Measurements from ENCODE around the gene RPE.

Gene RPE

DNA sequence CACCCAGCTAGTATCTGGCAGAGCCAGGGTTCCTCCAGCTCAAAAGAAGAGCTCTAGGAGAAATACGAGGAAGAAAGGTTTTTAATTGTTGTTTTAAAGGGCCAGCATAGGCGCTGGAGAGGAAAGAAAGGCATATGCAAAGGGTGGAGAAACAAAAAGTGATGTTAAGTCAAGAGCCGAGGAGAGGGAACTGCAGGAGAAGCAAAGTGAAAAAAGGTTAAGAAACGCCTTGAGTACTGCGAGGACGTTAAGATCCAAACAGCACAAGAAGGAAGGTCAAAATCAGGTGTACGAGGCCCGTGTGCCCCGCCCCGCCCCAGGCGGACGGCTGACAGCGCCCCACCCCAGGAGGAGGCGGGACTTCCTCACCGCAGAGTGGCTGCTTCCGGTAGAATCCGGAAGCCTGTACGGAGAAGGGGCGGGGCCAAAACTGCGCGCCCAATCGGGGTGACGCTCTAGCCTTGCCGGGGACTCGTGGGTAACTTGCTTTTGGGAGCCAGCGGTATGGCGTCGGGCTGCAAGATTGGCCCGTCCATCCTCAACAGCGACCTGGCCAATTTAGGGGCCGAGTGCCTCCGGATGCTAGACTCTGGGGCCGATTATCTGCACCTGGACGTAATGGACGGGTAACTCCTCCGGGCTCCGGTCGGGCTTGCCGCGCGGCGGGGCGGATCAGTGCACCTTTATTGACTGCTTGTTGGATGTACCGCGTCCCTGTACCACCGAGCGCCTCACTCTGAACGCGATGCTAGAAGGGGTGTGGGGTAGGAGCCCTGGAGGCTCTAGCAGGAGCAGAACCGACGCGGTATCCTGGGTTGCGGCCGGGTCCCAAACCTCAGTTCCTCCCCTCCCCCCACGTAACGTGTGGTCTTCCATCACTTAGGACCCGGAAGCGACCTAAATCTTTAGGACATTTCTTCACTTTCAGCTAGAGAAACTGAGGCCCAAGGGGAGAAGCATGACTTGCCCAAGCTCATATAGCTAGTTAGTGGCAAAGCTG lies at the start of gene RPE:
RPE (plus strand) TSS at position 481 of the 1,000 bp plus-strand sequence; CDS start at position 505, 24 bp downstream.
- DNase-seq, result peak; percentile 98

- DNase-seq, result no peak
Observed at GRCh38 chr2:209956271-209956670, 46.2 kb upstream of the RPE start.

DNA sequence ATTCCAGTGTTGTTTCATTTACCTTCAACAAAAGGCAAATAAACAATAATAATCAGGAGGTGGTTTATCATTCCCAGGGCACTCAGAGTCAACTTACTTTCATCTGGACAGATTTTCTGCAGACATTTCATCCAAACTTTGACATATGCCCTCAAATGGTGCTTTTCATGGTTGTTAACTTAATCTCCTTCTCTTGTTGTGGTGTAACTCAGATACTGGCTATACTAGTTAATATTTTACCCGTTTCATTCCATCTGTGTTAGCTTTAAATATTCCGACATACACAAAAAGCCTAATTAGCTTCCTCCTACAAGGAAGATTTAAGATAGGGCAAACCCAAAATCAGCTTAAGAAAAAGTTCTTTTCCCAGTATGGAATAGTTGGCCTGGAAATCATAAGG lies 44.4 kb upstream of the RPE start:
- no peak for DNase-seq

GRCh38 chr2:209960045-209960444 lies 42.4 kb upstream of the RPE start:
- DNase-seq, result no peak

- peak; percentile 29 for DNase-seq
Observed at GRCh38 chr2:209960676-209961630, 41.5 kb upstream of the RPE start.

DNA sequence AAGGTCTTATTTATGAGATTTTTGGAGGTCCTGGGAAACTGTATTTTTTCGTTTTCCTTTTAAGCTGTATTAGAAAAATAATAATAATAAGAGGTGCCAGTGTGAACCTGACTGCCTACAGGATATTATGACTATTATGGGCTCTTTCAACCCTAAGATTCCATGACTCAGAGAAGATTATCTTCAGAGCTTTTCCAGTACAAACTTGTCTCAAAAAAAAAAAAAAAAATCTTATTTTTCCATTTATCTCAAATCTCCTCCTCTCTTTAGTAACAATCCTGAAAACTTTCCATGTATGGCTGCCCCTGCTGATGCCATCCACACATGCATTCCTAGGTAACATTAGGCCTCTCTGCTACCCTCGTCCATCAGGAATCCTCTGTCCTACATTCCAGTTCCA lies 36.7 kb upstream of the RPE start:
- no peak for DNase-seq

GRCh38 chr2:209969692-209970091 lies 32.7 kb upstream of the RPE start:
- DNase-seq, result no peak

GRCh38 chr2:209970271-209970670 lies 32.2 kb upstream of the RPE start:
- DNase-seq, result no peak

DNA sequence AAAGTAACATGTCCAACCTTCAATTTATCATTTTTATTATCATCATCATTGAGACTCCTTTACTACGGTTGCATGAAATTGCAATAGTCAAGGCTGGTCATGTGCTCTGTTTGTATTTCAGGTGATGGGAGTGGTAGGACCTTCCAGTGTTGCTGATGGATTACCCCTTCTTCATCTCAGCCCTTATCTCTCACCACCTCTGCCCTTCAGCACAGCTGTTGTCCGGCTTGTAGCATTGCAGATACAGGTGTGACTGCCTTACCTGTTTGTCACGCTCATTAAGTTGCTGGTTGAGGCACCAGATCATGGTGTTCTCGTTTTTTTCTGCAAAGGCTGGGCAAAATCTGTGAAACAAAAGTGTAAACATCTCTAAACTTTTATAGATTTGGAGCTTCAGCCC lies 31.7 kb upstream of the RPE start:
- DNase-seq, result no peak

DNA sequence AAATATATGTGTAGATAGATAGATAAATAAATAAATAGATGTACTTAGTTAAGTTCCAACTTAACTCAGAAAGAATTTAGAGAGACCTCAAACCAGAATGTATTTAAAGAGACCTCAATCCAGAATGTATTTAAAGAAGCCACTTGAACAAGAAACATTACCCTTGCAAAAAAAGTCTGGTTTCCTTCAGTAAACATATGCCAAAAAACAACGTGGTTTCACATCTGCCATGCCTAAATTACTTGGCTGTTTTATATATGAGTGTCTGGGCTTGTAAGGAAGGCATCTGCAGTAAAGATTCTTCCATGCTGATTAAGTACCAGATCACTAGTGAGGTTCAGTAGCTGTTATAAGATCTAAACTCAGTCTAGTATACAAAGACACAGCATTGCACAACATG lies 29.1 kb upstream of the RPE start:
- no peak for DNase-seq

GRCh38 chr2:209974576-209974975 lies 27.9 kb upstream of the RPE start:
- no peak for DNase-seq

- DNase-seq, result no peak
Observed at GRCh38 chr2:209976698-209977385, 25.6 kb upstream of the RPE start.

DNA sequence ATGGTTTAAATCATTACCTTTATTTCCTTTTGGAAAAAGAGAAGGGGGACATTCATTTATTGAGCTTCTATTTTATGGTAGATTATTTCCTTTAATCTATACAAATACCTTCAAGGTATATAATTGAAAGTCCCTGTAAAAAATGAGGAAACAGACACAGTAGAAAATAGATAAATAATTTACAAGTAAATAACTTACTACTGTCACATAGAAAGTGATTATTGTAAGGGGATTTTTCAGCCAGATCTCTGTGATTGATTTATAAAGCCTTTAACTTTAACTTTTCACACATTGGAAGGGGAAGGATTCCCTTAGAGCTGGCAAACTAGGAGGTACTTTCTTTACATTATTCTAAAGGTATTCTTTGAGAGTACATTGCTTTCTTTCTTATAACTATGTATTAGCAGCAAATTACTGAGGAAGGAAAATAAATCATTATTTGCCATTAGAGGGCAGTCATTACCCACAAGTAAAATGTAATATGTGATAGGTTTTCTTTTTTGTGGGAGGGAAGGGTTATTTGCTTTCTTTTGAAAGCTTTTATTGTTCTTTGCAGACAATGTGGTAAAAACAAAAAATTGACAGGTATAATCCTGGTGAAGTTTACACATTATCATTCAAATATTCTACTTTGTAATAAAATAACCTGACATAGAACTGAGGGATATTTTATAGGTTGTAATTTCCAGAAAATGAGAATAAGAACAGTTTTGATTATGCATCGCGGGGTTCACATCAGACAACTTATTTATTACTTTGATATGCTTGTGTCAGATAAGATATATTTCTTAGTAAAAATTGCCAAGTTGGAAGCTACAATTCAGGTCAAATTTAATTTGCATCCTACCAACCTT lies 24.8 kb upstream of the RPE start:
- no peak for DNase-seq

DNA sequence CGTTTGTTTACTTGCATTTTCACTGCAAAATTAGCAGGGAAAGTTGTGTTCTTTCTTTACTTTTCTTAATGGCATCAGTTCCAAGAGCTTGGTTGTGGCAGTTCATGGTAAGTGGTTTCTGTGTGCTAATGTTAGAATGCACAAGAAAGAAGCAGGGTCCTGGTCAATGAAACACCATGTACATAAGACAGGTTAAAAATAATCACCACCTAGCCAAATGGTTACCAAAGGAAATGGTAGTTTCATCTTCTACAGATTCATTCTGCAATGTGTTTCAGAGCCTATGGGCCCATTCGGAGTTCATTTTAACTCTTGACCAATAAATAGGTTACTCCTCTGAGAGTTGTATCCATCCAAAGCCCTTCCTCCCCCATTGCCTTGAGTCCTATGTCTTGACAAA lies 18.1 kb upstream of the RPE start:
- no peak for DNase-seq

DNA sequence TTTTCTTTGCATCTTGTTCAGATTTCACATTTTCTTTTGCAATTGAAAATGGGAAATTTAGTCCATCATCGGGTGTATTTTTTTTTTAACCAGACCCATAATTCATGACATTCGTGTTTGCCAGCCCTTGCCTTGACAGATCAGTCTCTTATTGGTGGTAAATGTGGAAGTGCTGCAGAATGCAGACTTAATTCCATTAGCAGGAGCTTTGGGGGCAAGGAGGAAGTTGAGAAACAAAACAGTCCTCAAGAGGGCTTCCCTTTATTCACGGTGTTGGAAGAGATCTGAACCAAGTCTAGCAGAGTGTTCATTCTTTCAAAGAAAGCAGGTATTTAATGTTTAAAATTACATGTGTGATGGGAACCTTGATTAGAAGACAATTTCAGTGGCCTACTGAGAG lies 16.6 kb upstream of the RPE start:
- DNase-seq, result no peak

- DNase-seq, result no peak
Observed at GRCh38 chr2:209986415-209986814, 16.0 kb upstream of the RPE start.

GRCh38 chr2:209988010-209988409 lies 14.4 kb upstream of the RPE start:
- DNase-seq, result no peak

DNA sequence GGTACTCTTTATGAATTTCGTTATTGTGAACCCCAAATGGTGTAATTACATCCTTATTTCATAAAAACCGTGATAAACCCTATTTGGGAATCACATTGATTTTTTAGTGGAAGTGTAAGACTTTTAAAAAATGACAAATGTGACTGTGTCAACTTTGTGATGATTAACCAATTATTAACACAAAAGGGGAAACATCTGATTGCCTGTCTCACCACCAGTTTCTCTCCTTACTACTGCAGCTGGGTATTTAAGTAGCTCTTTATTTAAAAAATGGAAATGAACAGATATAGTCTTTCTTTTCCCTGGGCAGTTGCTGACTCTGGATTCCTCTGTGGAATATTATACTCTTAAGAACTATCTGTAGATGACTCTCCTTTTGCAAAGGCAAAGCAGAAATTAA lies 11.6 kb upstream of the RPE start:
- no peak for DNase-seq

DNA sequence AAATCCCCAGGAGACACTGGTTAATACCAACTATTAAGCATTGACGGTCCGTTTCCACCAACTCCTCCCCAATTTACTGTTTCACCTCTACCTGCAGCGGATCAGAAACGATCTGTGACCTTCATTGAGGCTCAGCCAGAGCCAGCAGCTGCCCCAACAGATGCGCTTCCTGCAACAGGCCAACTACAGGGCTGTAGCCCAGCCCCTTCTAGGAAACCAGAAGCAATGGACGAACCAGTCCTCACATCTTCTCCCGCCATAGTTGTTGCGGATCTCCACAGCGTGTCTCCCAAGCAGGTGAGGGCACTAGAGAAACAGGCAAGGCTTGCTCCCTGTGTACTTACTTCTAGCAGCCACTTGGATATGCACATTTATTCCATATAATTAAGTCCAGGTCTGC lies 8.5 kb upstream of the RPE start:
- no peak for DNase-seq

DNA sequence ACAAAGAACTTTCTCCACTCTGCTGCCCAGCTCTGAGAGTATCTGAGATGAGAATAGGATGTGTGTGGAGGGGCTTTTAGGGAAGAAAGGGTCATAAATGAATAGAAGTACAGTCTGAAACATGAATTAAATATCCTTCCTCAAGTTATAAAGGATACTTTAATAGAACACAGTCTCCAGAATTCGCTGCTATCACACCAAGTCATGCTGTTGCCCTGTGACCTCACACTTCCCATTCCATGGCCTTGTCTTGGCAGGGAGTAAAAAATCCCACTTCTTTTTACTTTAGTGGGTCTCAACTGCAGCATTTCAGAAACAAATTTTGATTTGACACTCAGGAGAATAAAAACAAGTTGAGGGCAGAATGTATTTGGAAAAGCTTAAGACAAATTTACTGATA lies 3.8 kb upstream of the RPE start:
- DNase-seq, result no peak

DNA sequence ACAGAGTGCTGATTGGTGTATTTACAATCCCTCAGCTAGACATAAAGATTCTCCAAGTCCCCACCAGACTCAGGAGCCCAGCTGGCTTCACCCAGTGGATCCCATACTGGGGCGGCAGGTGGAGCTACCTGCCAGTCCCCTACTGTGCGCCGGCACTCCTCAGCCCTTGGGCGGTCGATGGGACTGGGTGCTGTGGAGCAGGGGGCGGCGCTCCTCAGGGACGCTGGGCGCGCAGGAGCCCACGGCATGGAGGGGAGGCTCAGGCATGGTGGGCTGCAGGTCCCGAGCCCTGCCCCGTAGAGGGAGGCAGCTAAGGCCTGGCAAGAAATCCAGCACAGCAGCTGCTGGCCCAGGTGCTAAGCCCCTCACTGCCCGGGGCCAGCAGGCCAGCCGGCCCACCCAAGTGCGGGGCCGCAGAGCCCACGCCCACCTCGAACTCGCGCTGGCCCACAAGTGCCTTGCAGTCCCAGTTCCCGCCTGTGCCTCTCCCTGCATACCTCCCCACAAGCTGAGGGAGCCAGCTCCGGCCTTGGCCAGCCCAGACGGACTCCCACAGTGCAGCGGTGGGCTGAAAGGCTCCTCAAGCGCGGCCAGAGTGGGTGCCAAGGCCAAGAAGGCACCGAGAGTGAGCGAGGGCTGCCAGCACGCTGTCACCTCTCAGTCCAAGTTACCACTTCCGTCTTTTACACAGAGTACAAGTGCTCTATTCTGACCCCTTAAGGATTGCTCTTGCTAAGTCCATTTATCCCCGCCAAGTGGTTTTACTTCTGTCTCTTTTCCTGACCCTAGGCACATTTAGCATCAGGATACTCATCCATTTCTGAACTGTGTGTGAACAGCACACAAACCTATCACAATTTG lies 1.7 kb upstream of the RPE start:
- DNase-seq, result no peak
